Heart left ventricle (tissue), 16 donors: Measurements from ENCODE around the gene RWDD1. TPM values are rescaled to one million over a fixed set of nuclear protein-coding genes. Genes with fewer than 3 reads are reported as not detected.

Source experiments
- ATAC-seq, 4 donors: fragments of 200-7000 bp; cut with Tn5 transposase; one replicate each; pipeline ENCODE4 v1.9.1; 2020 to 2022; ENCODE audit warnings: moderate library complexity in 4 of 4, mild to moderate bottlenecking in 3 of 4, moderate number of reproducible peaks in 1 of 4
- DNase-seq, 5 donors: peaks; one replicate each; pipeline ENCODE4 v3.0.0-alpha.2; 2020
- H3K27ac ChIP-seq, 12 donors: fragments of 200-600 bp; sonication (generic) in 4 of 12; one replicate each; pipeline versions ENCODE4 v1.5.0 to v1.8.0; 2016 to 2022; ENCODE audit warnings: mild to moderate bottlenecking in 2 of 12
- H3K27me3 ChIP-seq, 9 donors: fragments of 200-600 bp; sonication (generic) in 2 of 9; one replicate each; pipeline versions ENCODE4 v1.5.1 to v1.8.0; 2016 to 2022; ENCODE audit warnings: mild to moderate bottlenecking in 3 of 9
- H3K36me3 ChIP-seq, 9 donors: fragments of 200-600 bp; sonication (generic) in 2 of 9; one replicate each; pipeline versions ENCODE4 v1.5.0 to v1.8.0; 2018 to 2022; ENCODE audit warnings: mild to moderate bottlenecking in 2 of 9
- H3K4me1 ChIP-seq, 12 donors: fragments of 200-600 bp; sonication (generic) in 4 of 12; one replicate each; pipeline versions ENCODE4 v1.5.0 to v1.8.0; 2016 to 2022; ENCODE audit warnings: mild to moderate bottlenecking in 3 of 12
- H3K4me3 ChIP-seq, 12 donors: fragments of 200-600 bp; sonication (generic) in 4 of 12; one replicate each; pipeline versions ENCODE4 v1.5.0 to v1.8.0; 2017 to 2022; ENCODE audit warnings: mild to moderate bottlenecking in 9 of 12, moderate library complexity in 4 of 12
- H3K9me3 ChIP-seq, 12 donors: fragments of 200-600 bp; sonication (generic) in 4 of 12; one replicate each; pipeline versions ENCODE4 v1.5.0 to v1.8.0; 2016 to 2022; ENCODE audit warnings: mild to moderate bottlenecking in 1 of 12
- CTCF ChIP-seq, 12 donors: fragments of 200-600 bp; sonication (generic) in 4 of 12; IDR thresholded peaks; one replicate each; pipeline versions ENCODE4 v1.5.0 to v1.8.0; 2018 to 2022; ENCODE audit warnings: antibody characterized with exemption in 12 of 12, mild to moderate bottlenecking in 5 of 12
- POLR2A ChIP-seq, 2 donors: fragments of 450-650 bp; IDR thresholded peaks; one replicate each; pipeline ENCODE4 v1.6.1; 2017; ENCODE audit warnings: antibody characterized with exemption in 2 of 2, mild to moderate bottlenecking in 2 of 2, moderate library complexity in 2 of 2
- WGBS, 4 donors: extraction: QIAGEN DNeasy Blood & Tissue Kit in 2 of 4; methylation state at CpG; one replicate each; pipeline versions ENCODE4 v1.1.5 to v1.1.7; 2013 to 2018; 5-methylcytosine and 5-hydroxymethylcytosine counted together
- intact Hi-C, 10 donors: fragments of 100-400 bp; cut with DNase I; formaldehyde crosslinking; loops; one replicate each; pipeline versions ENCODE4 v1.11.1 to v1.14.2; 2022
- polyA plus RNA-seq, 2 donors: library from polyadenylated mRNA; stranded (reverse); fragments of 200-250 nt; gene quantifications; one replicate each; pipeline ENCODE4 v1.2.3, GENCODE V29; 2013
- total RNA-seq, 9 donors: library from RNA; depleted of rRNA in 2 of 9; stranded (reverse); fragments of >200 nt in 2 of 9; fragmentation: NEBNext Ultra II Directional in 3 of 9; extraction: Animal tissue kit (Norgen Biotek cat#: 25700) in 3 of 9; gene quantifications; one replicate each; pipeline versions ENCODE4 v1.1.0 to v1.2.4, GENCODE V29; 2016 to 2023
- donor health status: ischemic (EF 13 %, LVEDD 7.1; RV severe dilation, severe dysfunction).
- donor health status: healthy with polysubstance abuse.
- donor health status: DM: no; HTN: yes; CAD: no.
- donor health status: DM: no; HTN: no; CAD: no.
- donor health status: ischemic (EF 25% LVEDD 6.9; RV normal size, moderate dysfunction).
- donor health status: ischemic (EF 25% LVEDD 5.7; RV mildly dilated, moderate dysfunction).
- donor health status: healthy.
- donor health status: DM: yes; HTN: yes; CAD: no.
- donor health status: ischemic (EF 35%, LVEDD 5.7; RV mildly dilated, moderate dysfunction).
- donor health status: nonischemic (EF 11% LVEDD 7.7; RV severe dilation, severe dysfunction).
- donor health status: DM: yes; HTN: yes; CAD: no.
- donor health status: PGD.
- donor health status: ischemic (EF 29% LVEDD 5.4; RV normal size, mild dysfunction).
- donor health status: nonischemic (EF 23%, LVEDD 6.1; RV moderate dilation, normal function).

The RWDD1 gene
- total and polyA plus RNA-seq, 11 donors = 35.9 to 124 (median 52.2) TPM

DNA sequence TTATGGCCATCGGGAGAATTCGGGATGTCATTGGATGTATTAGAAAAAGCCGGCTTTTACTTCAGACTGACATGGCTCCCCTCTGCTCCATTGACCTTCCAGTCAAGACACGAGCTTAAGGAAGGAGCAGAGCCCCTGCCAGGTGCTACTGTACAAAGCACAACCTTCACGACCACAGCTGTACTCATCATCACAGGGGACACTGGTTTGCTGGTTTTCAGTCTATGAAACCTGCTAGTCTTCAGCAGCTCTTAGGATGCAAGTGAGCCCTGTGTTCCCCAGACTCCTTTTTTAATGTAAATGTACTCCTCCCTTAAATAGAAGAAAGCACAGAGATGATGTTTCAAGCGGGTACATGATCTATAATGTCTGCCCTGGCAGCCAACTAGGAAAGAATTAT lies 23.9 kb upstream of the RWDD1 start:
- no peaks in the 10 kb centered on the region for H3K4me1 ChIP-seq
- ATAC-seq (no peak), DNase-seq (no peak)
- no peaks in the 10 kb centered on the region for H3K9me3 ChIP-seq
- H3K36me3 ChIP-seq = no peaks in the 10 kb centered on the region
- H3K27me3 ChIP-seq = peaks cover 0 to 7% (median 0%) of the 10 kb centered on the region in 9 donors
- no peak for TF ChIP-seq POLR2A (IDR thresholded peaks at IDR 0.05)
- TF ChIP-seq CTCF (IDR thresholded peaks at IDR 0.05) = no peak
- 85 to 88% (median 85%) methylated on average over 6 of the region's 6 CpGs for WGBS, 4 donors
- no peak overlapping the region for H3K27ac ChIP-seq
- no peak overlapping the region for H3K4me3 ChIP-seq
- intact Hi-C loops = no loop called here

GRCh38 chr6:116550796-116551195 lies 20.5 kb upstream of the RWDD1 start:
- Histone ChIP-seq H3K9me3 (no peaks in the 10 kb centered on the region), H3K4me1 (no peaks in the 10 kb centered on the region), H3K27ac (no peak overlapping the region), H3K36me3 (no peaks in the 10 kb centered on the region), H3K4me3 (no peak overlapping the region), H3K27me3 (no peaks in the 10 kb centered on the region)
- TF ChIP-seq CTCF (IDR thresholded peaks at IDR 0.05) = no peak
- intact Hi-C loops = no loop called here
- DNase-seq = no peak
- no peak for ATAC-seq
- WGBS, 4 donors = 69 to 75% (median 73%) methylated on average over 4 of the region's 4 CpGs

DNA sequence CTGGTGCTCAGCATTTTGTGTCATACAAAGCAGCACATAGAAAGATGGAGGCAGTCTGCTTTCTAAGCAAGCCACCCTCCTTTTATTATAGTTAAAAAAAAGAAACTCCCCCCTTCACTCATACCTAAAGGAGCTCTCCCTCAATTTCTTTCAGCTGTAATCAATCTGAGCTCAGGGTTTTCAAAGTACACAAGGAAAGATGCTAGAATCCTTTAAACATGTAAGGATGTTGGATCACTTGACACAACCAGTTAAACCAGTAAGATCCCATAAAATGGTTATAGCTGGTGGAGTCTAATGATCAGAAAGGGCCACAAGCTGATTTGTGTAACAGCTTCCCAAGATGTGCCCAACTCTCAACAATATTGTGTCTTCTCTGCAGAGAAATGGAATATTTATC lies 17.9 kb upstream of the RWDD1 start, which contains the start of gene CALHM4:
Gene CALHM4, plus strand, starts transcription at position 301 of the 400 bp plus-strand sequence. Its CDS starts 43 bp downstream, at position 344.
- no peak for TF ChIP-seq POLR2A (IDR thresholded peaks at IDR 0.05)
- TF ChIP-seq CTCF (IDR thresholded peaks at IDR 0.05) = no peak
- Histone ChIP-seq H3K9me3 (no peaks in the 10 kb centered on the region), H3K27me3 (no peaks in the 10 kb centered on the region), H3K4me1 (peaks cover 0 to 16% (median 4%) of the 10 kb centered on the region in 12 donors), H3K36me3 (no peaks in the 10 kb centered on the region), H3K27ac (no peak within 1 kb of the TSS), H3K4me3 (no peak within 1 kb of the TSS)
- DNase-seq (no peak), ATAC-seq (no peak)
- intact Hi-C loops = no loop called here

- H3K27ac ChIP-seq = no peak overlapping the region
- peaks cover 0 to 17% (median 7%) of the 10 kb centered on the region in 12 donors for H3K4me1 ChIP-seq
- no peak overlapping the region for H3K4me3 ChIP-seq
- H3K36me3 ChIP-seq = no peaks in the 10 kb centered on the region
- intact Hi-C loops = no loop called here
- H3K9me3 ChIP-seq = no peaks in the 10 kb centered on the region
- no peak for TF ChIP-seq POLR2A (IDR thresholded peaks at IDR 0.05)
- no peak for TF ChIP-seq CTCF (IDR thresholded peaks at IDR 0.05)
- no peaks in the 10 kb centered on the region for H3K27me3 ChIP-seq
- WGBS, 4 donors = 49 to 67% (median 61%) methylated on average over 1 of the region's 1 CpG
- ATAC-seq (no peak), DNase-seq (no peak)
Measured at GRCh38 chr6:116556065-116556464, 15.2 kb upstream of the RWDD1 start.
